AG04449 (cell line): ENCODE measurements around the gene BABAM2.

Source experiments
- CTCF ChIA-PET: fragments of 350-600 bp; formaldehyde crosslinking; extraction: SDS; loops from one replicate; lab custom pipeline; 2021; ENCODE audit warnings: antibody characterized with exemption; lab: Yijun Ruan, JAX
- POLR2A ChIA-PET: fragments of 400-600, 350-600 bp; formaldehyde crosslinking; extraction: SDS; loops from one replicate; lab custom pipeline; 2020; ENCODE audit warnings: antibody characterized with exemption, inconsistent platforms; lab: Yijun Ruan, JAX
- DNase-seq: peaks from one replicate; pipeline ENCODE4 v3.0.0-alpha.2; 2010; ENCODE audit warnings: low read depth, low spot score
- H3K4me3 ChIP-seq: 2 replicates; pipeline ENCODE4 v1.5.1; 2011; ENCODE audit warnings: low read depth, mild to moderate bottlenecking, control low read depth, low read length
- CTCF ChIP-seq: IDR thresholded peaks from one replicate; pipeline ENCODE4 v1.5.1; 2011; ENCODE audit warnings: mild to moderate bottlenecking, moderate library complexity, low read length, control low read depth, inconsistent platforms; ENCODE audit not compliant: insufficient read depth; ENCODE audit errors: missing control alignments

BABAM2 gene

GRCh38 chr2:28164280-28164801, 273.8 kb downstream of the BABAM2 start:
- POLR2A ChIA-PET: interaction anchor here (0.7 kb wide), 1 partner anchor 68 kb away, joined by 4 read pairs; no protein-coding TSS in a partner anchor
- CTCF ChIA-PET: interaction anchor here (1.3 kb wide), 1 partner anchor 13 kb away, joined by 3 read pairs; no protein-coding TSS in a partner anchor
- no peak for TF ChIP-seq CTCF
- no peak for DNase-seq
- H3K4me3 ChIP-seq: no peak overlapping the region

- TF ChIP-seq CTCF: no peak
- ChIA-PET CTCF (interaction anchor here (1.0 to 1.3 kb wide), 2 partner anchors 12 to 278 kb away, joined by 3 read pairs; no protein-coding TSS in a partner anchor), POLR2A (interaction anchor here (0.7 kb wide), 1 partner anchor 69 kb away, joined by 4 read pairs; no protein-coding TSS in a partner anchor)
- no peak overlapping the region for H3K4me3 ChIP-seq
- DNase-seq: no peak
Measured at GRCh38 chr2:28165087-28165635, 274.6 kb downstream of the BABAM2 start.

GRCh38 chr2:28166956-28167355, 276.4 kb downstream of the BABAM2 start:
- no peak for TF ChIP-seq CTCF
- no peak overlapping the region for H3K4me3 ChIP-seq
- DNase-seq: no peak
- ChIA-PET CTCF (no interaction called here), POLR2A (no interaction called here)

GRCh38 chr2:28168376-28168775, 277.8 kb downstream of the BABAM2 start:
- DNase-seq: no peak
- no peak overlapping the region for H3K4me3 ChIP-seq
- CTCF ChIA-PET: interaction anchor here (1.2 kb wide), 1 partner anchor 414 kb away, joined by 4 read pairs; no protein-coding TSS in a partner anchor
- POLR2A ChIA-PET: no interaction called here
- no peak for TF ChIP-seq CTCF

- DNase-seq: no peak
- no peak for TF ChIP-seq CTCF
- ChIA-PET POLR2A (no interaction called here), CTCF (interaction anchor here (1.1 to 1.2 kb wide), 3 partner anchors 11 to 415 kb away, joined by 3 to 4 read pairs (median 3); no protein-coding TSS in a partner anchor)
- no peak overlapping the region for H3K4me3 ChIP-seq
Measured at GRCh38 chr2:28169492-28169891, 279.0 kb downstream of the BABAM2 start.

GRCh38 chr2:28172114-28172898, 281.8 kb downstream of the BABAM2 start:
- TF ChIP-seq CTCF: no peak
- ChIA-PET POLR2A (no interaction called here), CTCF (no interaction called here)
- DNase-seq: no peak
- no peak overlapping the region for H3K4me3 ChIP-seq
